Epithelial cell of proximal tubule (primary cell): ENCODE data around the gene OPA3. TPM values are rescaled to one million over a fixed set of nuclear protein-coding genes. Genes with fewer than 3 reads are reported as not detected.

Experiments
- DNase-seq: peaks from one replicate; pipeline ENCODE4 v3.0.0-alpha.2; 2011; ENCODE audit warnings: low read depth
- H3K4me3 ChIP-seq: 2 replicates; pipeline ENCODE4 v1.5.1; 2011; ENCODE audit warnings: low read depth, mild to moderate bottlenecking, low read length
- CTCF ChIP-seq: conservative IDR thresholded peaks from 2 replicates; pipeline ENCODE4 v1.5.1; 2012; ENCODE audit warnings: low read depth, mild to moderate bottlenecking, low read length
- total RNA-seq: library from RNA; depleted of rRNA; stranded (reverse); fragments of >200 nt; gene quantifications from 2 replicates; pipeline ENCODE4 v1.2.3, GENCODE V29; 2015

Gene OPA3
- total RNA-seq, 1 donor from 2014 or later: 12.6 TPM

- no peak overlapping the region for H3K4me3 ChIP-seq
- no peak for DNase-seq
Measured at GRCh38 chr19:45489216-45489855, 95.3 kb downstream of the OPA3 start.

GRCh38 chr19:45488708-45489107 lies 95.9 kb downstream of the OPA3 start:
- DNase-seq: no peak
- H3K4me3 ChIP-seq: no peak overlapping the region
- no peak for TF ChIP-seq CTCF

More at GRCh38 chr19:45489216-45489855, 95.3 kb downstream of the OPA3 start:
- TF ChIP-seq CTCF: no peak

- no peak for DNase-seq
- peak overlapping the region; percentile 77 for H3K4me3 ChIP-seq
- peak; percentile 85 for TF ChIP-seq CTCF
Measured at GRCh38 chr19:45485305-45486077, 99.1 kb downstream of the OPA3 start.

- DNase-seq: no peak
Measured at GRCh38 chr19:45484273-45484945, 100.2 kb downstream of the OPA3 start.

GRCh38 chr19:45483033-45483432 lies 101.6 kb downstream of the OPA3 start:
- no peak for TF ChIP-seq CTCF
- DNase-seq: no peak
- no peak overlapping the region for H3K4me3 ChIP-seq

More at GRCh38 chr19:45484273-45484945, 100.2 kb downstream of the OPA3 start:
- H3K4me3 ChIP-seq: no peak overlapping the region
- TF ChIP-seq CTCF: no peak

- peak; percentile 97 for TF ChIP-seq CTCF
- H3K4me3 ChIP-seq: peak overlapping the region; percentile 69
- DNase-seq: no peak
Measured at GRCh38 chr19:45478454-45479238, 106.0 kb downstream of the OPA3 start.
